Retinal pigment epithelial cell (primary cell): ENCODE results near the gene RAPGEF1.

Experiments used
- DNase-seq: peaks from one replicate; pipeline ENCODE4 v3.0.0-alpha.2; 2010; ENCODE audit warnings: low read depth
- H3K4me3 ChIP-seq: 2 replicates; pipeline ENCODE4 v1.5.1; 2011; ENCODE audit warnings: mild to moderate bottlenecking, low read length, control low read depth, moderate library complexity
- CTCF ChIP-seq: conservative IDR thresholded peaks from 2 replicates; pipeline ENCODE4 v1.5.1; 2011; ENCODE audit warnings: low read depth, low read length, control low read depth, inconsistent platforms

The RAPGEF1 gene

GRCh38 chr9:131721076-131721475 lies 18.8 kb downstream of the RAPGEF1 start:
- no peak overlapping the region for H3K4me3 ChIP-seq
- no peak for TF ChIP-seq CTCF
- no peak for DNase-seq

DNA sequence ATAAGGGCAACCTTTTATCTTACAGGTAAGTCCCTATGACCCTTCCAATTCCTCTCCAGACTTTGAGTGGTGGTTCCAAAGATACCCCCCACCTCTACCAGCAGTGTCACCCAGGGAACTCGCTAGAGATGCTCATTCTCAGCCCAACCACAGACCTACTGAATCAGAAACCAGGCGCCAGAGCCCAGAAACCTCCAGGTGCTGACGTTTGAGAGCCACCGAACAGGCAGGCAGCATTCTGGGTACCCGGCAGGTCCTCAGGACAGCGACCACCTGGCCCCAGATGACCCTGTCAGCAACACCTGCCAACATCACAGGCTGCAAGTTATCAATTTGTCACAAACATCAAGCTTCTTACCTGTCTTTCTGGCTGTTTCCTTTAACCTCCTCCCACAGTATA lies 19.5 kb downstream of the RAPGEF1 start:
- no peak for DNase-seq
- no peak for TF ChIP-seq CTCF

DNA sequence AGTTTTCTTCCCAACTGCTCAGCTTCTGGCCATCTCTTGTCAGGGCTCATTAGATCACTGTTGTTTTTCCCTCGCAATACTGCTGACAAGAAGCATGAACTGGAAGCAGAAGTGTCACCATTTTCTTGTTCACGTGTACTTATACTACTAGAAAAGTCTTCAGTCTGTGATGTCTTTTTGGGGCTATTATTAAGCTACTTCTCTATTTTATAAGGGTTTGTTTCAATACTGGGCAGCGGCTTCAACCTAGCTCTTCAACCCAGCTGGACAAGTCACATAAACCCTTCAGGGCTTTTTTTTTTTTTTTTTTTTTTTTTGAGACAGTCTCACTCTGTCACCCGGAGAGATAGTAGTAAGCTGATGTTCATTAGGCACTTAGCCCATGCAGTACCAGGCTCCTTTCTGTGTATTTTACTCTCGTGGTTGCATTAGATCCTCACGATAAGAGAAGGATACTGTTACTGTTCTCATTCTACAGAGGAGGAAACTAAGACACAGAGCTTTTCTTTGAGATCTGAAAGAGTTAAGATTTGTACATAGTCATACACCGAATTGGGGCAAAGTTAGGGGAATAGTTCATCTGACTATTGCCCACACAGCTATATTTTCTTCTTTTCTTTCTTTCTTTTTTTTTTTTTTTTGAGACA lies 20.5 kb downstream of the RAPGEF1 start:
- no peak for DNase-seq
- no peak overlapping the region for H3K4me3 ChIP-seq
- TF ChIP-seq CTCF: no peak

More for the DNA sequence above, 19.5 kb downstream of the RAPGEF1 start:
- no peak overlapping the region for H3K4me3 ChIP-seq

DNA sequence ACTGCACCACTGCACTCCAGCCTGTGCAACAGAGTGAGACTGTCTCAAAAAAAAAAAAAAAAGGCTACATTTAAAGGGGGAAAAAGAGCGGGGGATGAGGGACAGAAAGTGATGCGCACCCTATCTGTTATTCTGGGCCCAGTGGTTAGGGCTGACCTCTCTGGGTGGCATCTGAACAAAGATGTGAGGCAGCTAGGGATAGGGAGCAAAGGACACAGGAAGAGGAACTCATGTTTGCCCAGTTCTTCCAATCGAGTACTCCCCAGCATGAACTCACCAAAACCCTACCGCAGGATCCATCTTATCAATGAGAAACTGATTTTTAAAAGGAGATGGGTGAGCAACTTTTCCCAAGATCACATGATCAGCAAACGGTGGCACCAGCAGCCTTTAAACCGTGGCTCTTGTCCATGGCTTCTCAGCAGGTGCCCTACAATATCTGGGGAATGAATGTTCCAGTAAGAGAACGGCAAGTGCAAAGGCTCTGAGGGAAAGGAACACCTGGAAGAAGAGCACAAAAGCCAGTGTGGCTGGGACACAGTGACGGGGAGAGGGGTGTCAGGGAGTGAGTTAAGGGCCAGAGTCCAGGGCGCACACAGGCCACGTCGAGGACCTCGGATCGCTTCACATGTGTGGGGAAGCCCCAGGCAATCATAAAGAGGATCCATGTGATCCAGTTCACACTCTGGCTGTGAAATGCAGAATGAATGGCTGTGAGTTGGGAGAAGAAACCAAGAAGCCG lies 22.0 kb downstream of the RAPGEF1 start:
- H3K4me3 ChIP-seq: no peak overlapping the region
- DNase-seq: no peak
- TF ChIP-seq CTCF: no peak

DNA sequence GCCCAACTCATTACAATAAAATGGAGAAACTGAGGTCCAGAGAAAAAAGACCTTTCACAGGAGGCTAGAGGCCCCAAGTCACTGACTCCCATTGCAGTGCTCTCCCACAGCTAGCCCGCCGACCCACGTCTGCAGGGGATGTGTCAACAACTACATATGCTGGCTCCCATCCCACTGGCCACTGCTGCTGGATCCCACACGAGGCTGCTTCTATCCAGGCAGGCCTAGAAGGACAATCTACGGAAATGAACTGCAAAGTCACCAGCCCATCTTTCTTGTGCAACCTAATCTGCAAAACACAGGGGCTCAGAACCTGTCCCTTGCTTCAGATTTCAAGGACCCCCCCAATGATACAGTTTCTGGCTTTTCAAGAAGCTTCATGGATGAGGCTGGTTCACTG lies 24.0 kb downstream of the RAPGEF1 start:
- TF ChIP-seq CTCF: no peak
- no peak overlapping the region for H3K4me3 ChIP-seq
- no peak for DNase-seq

DNA sequence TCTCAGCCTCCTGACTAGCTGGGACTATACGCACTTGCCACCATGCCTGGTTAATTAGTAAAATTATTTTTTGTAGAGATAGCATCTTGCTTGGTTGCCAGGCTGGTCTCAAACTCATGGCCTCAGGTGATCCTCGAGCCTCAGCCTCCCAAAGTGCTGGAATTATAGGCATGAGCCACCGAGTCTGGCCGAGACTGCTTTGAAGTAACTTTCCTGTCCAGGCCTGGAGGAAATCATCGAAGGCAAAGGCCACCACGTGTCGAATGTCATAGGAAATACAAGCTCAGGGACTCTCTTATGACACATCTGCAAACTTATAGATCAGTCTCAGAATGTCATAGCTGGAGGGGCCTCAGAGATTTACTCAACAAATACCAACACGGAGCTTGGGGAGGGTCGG lies 25.1 kb downstream of the RAPGEF1 start:
- H3K4me3 ChIP-seq: no peak overlapping the region
- no peak for DNase-seq
- TF ChIP-seq CTCF: no peak

GRCh38 chr9:131714161-131714646 lies 25.7 kb downstream of the RAPGEF1 start:
- H3K4me3 ChIP-seq: no peak overlapping the region
- TF ChIP-seq CTCF: no peak
- no peak for DNase-seq
